ENCODE data around the gene PRPH.
"Not testable (repeated sequence)": the region's sequence is repeated elsewhere in the genome, so short reads cannot be mapped to it uniquely, and the experiment has no call there.

PRPH gene

GRCh38 chr12:49305762-49306510, 11.0 kb downstream of the PRPH start:
- H3K79me2 ChIP-seq (ENCODE audit: insufficient read depth, low read length) = no peaks in the 10 kb centered on the region
- H3K4me1 ChIP-seq (ENCODE audit: insufficient read depth, low read length) = peaks cover 6% of the 10 kb centered on the region
- no peak overlapping the region for H2AFZ ChIP-seq (ENCODE audit: low read depth, low read length)
- no peak overlapping the region for H3K4me2 ChIP-seq (ENCODE audit: insufficient read depth, low read length)
- H3K9ac ChIP-seq (ENCODE audit: low read depth, low read length) = no peak overlapping the region
- H3K27me3 ChIP-seq (ENCODE audit: insufficient read depth, low read length, poor library complexity) = no peaks in the 10 kb centered on the region
- no peak overlapping the region for H3K4me3 ChIP-seq (ENCODE audit: low read depth in 1 of 2, low read length in 2 of 2)
- H3K27ac ChIP-seq (ENCODE audit: low read length) = no peak overlapping the region
- ATAC-seq (ENCODE audit: insufficient read depth, low read depth) (no peak), DNase-seq (no peak)
- H4K20me1 ChIP-seq (ENCODE audit: insufficient read depth, low read length) = no peaks in the 10 kb centered on the region
- no peaks in the 10 kb centered on the region for H3K9me3 ChIP-seq (ENCODE audit: insufficient read depth, low read length, severe bottlenecking)
- TF ChIP-seq EZH2 (IDR thresholded peaks at IDR 0.05; ENCODE audit: borderline replicate concordance, low read depth, low read length, severe bottlenecking) (no peak), CTCF (IDR thresholded peaks at IDR 0.05; ENCODE audit: borderline replicate concordance, extremely low read depth, low read length, poor library complexity, severe bottlenecking) (no peak)
- H3K36me3 ChIP-seq (ENCODE audit: insufficient read depth, low read length) = no peaks in the 10 kb centered on the region

GRCh38 chr12:49309386-49309785, 14.4 kb downstream of the PRPH start:
- Histone ChIP-seq H3K4me3 (ENCODE audit: low read depth in 1 of 2, low read length in 2 of 2) (no peak overlapping the region), H4K20me1 (ENCODE audit: insufficient read depth, low read length) (no peaks in the 10 kb centered on the region), H3K4me1 (ENCODE audit: insufficient read depth, low read length) (no peaks in the 10 kb centered on the region), H3K27ac (ENCODE audit: low read length) (no peak overlapping the region), H3K27me3 (ENCODE audit: insufficient read depth, low read length, poor library complexity) (no peaks in the 10 kb centered on the region), H3K4me2 (ENCODE audit: insufficient read depth, low read length) (no peak overlapping the region), H3K9ac (ENCODE audit: low read depth, low read length) (no peak overlapping the region), H3K9me3 (ENCODE audit: insufficient read depth, low read length, severe bottlenecking) (no peaks in the 10 kb centered on the region), H3K36me3 (ENCODE audit: insufficient read depth, low read length) (no peaks in the 10 kb centered on the region), H2AFZ (ENCODE audit: low read depth, low read length) (no peak overlapping the region), H3K79me2 (ENCODE audit: insufficient read depth, low read length) (no peaks in the 10 kb centered on the region)
- DNase-seq = no peak
- no peak for ATAC-seq (ENCODE audit: insufficient read depth, low read depth)
- no peak for TF ChIP-seq EZH2 (IDR thresholded peaks at IDR 0.05; ENCODE audit: borderline replicate concordance, low read depth, low read length, severe bottlenecking)

DNA sequence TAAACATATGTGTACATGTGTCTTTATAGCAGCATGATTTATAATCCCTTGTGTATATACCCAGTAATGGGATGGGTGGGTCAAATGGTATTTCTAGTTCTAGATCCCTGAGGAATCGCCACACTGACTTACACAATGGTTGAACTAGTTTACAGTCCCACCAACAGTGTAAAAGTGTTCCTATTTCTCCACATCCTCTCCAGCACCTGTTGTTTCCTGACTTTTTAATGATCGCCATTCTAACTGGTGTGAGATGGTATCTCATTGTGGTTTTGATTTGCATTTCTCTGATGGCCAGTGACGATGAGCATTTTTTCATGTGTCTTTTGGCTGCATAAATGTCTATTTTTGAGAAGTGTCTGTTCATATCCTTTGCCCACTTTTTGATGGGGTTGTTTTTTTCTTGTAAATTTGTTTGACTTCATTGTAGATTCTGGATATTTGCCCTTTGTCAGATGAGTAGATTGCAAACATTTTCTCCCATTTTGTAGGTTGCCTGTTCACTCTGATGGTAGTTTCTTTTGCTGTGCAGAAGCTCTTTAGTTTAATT, 15.6 kb downstream of the PRPH start:
- H3K4me2 ChIP-seq (ENCODE audit: insufficient read depth, low read length); H3K9me3 ChIP-seq (ENCODE audit: insufficient read depth, low read length, severe bottlenecking); DNase-seq; H3K27ac ChIP-seq (ENCODE audit: low read length); H3K9ac ChIP-seq (ENCODE audit: low read depth, low read length); H3K4me3 ChIP-seq (ENCODE audit: low read depth in 1 of 2, low read length in 2 of 2); H4K20me1 ChIP-seq (ENCODE audit: insufficient read depth, low read length); H3K36me3 ChIP-seq (ENCODE audit: insufficient read depth, low read length); H2AFZ ChIP-seq (ENCODE audit: low read depth, low read length); H3K79me2 ChIP-seq (ENCODE audit: insufficient read depth, low read length); ATAC-seq (ENCODE audit: insufficient read depth, low read depth); H3K27me3 ChIP-seq (ENCODE audit: insufficient read depth, low read length, poor library complexity); H3K4me1 ChIP-seq (ENCODE audit: insufficient read depth, low read length): not testable (repeated sequence)

DNA sequence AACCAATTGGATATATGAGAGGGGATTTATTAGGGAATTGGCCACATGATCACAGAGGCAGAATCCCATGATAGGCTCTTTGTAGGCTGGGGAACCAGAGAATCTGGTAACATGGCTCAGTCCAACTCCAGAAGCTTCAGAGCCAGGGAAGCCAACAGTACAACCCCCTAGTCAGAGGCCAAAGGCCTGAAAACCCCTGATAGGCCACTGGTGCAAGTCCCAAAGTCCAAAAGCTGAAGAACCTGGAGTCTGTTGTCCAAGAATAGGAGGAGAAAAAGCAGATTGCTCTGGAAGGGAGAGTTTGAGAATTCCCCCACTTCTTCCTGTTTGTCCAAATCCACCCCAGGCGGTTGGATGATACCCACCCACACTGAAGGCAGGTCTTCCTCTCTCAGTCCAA, 19.9 kb downstream of the PRPH start:
- no peak overlapping the region for H3K4me2 ChIP-seq (ENCODE audit: insufficient read depth, low read length)
- H3K9ac ChIP-seq (ENCODE audit: low read depth, low read length) = no peak overlapping the region
- H3K9me3 ChIP-seq (ENCODE audit: insufficient read depth, low read length, severe bottlenecking) = no peaks in the 10 kb centered on the region
- H3K27me3 ChIP-seq (ENCODE audit: insufficient read depth, low read length, poor library complexity) = no peaks in the 10 kb centered on the region
- no peak overlapping the region for H3K27ac ChIP-seq (ENCODE audit: low read length)
- ATAC-seq (ENCODE audit: insufficient read depth, low read depth) = no peak
- no peaks in the 10 kb centered on the region for H4K20me1 ChIP-seq (ENCODE audit: insufficient read depth, low read length)
- no peak for TF ChIP-seq EZH2 (IDR thresholded peaks at IDR 0.05; ENCODE audit: borderline replicate concordance, low read depth, low read length, severe bottlenecking)
- TF ChIP-seq CTCF (IDR thresholded peaks at IDR 0.05; ENCODE audit: borderline replicate concordance, extremely low read depth, low read length, poor library complexity, severe bottlenecking) = no peak
- H3K4me3 ChIP-seq (ENCODE audit: low read depth in 1 of 2, low read length in 2 of 2) = no peak overlapping the region
- no peak overlapping the region for H2AFZ ChIP-seq (ENCODE audit: low read depth, low read length)
- no peaks in the 10 kb centered on the region for H3K4me1 ChIP-seq (ENCODE audit: insufficient read depth, low read length)
- DNase-seq = no peak
- H3K79me2 ChIP-seq (ENCODE audit: insufficient read depth, low read length) = no peaks in the 10 kb centered on the region
- no peaks in the 10 kb centered on the region for H3K36me3 ChIP-seq (ENCODE audit: insufficient read depth, low read length)

DNA sequence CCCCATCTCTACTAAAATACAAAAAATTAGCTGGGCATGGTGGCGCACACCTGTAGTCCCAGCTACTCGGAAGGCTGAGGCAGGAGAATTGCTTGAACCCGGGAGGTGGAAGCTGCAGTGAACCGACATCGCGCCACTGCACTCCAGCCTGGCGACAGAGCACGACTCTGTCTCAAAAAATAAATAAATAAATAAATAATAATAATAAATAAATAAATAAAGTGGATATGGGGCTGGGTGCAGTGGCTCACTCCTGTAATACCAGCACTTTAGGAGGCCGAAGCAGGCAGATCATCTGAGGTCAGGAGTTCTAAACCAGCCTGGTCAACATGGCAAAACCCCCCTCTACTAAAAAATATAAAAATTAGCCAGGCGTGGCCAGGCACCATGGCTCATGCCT, 22.2 kb downstream of the PRPH start:
- not testable (repeated sequence) for H3K79me2 ChIP-seq (ENCODE audit: insufficient read depth, low read length); H3K4me3 ChIP-seq (ENCODE audit: low read depth in 1 of 2, low read length in 2 of 2); ATAC-seq (ENCODE audit: insufficient read depth, low read depth); H4K20me1 ChIP-seq (ENCODE audit: insufficient read depth, low read length); H3K27me3 ChIP-seq (ENCODE audit: insufficient read depth, low read length, poor library complexity); H2AFZ ChIP-seq (ENCODE audit: low read depth, low read length); DNase-seq; H3K9me3 ChIP-seq (ENCODE audit: insufficient read depth, low read length, severe bottlenecking); H3K36me3 ChIP-seq (ENCODE audit: insufficient read depth, low read length); H3K4me2 ChIP-seq (ENCODE audit: insufficient read depth, low read length); H3K27ac ChIP-seq (ENCODE audit: low read length); H3K4me1 ChIP-seq (ENCODE audit: insufficient read depth, low read length); H3K9ac ChIP-seq (ENCODE audit: low read depth, low read length)

- not testable (repeated sequence) for H4K20me1 ChIP-seq (ENCODE audit: insufficient read depth, low read length); H2AFZ ChIP-seq (ENCODE audit: low read depth, low read length); H3K9me3 ChIP-seq (ENCODE audit: insufficient read depth, low read length, severe bottlenecking); DNase-seq; H3K4me2 ChIP-seq (ENCODE audit: insufficient read depth, low read length); H3K4me3 ChIP-seq (ENCODE audit: low read depth in 1 of 2, low read length in 2 of 2); H3K27me3 ChIP-seq (ENCODE audit: insufficient read depth, low read length, poor library complexity); ATAC-seq (ENCODE audit: insufficient read depth, low read depth); H3K9ac ChIP-seq (ENCODE audit: low read depth, low read length); H3K27ac ChIP-seq (ENCODE audit: low read length)
- peaks cover 26% of the 10 kb centered on the region for H3K79me2 ChIP-seq (ENCODE audit: insufficient read depth, low read length)
- H3K36me3 ChIP-seq (ENCODE audit: insufficient read depth, low read length) = peaks cover 17% of the 10 kb centered on the region
- H3K4me1 ChIP-seq (ENCODE audit: insufficient read depth, low read length) = peaks cover 31% of the 10 kb centered on the region
These were observed 25.6 kb downstream of the PRPH start for GRCh38 chr12:49320411-49321103.

Measured in DND-41 (cell line).